Measurements from ENCODE around the gene EVA1C. TPM values are rescaled to one million over a fixed set of nuclear protein-coding genes. Genes with fewer than 3 reads are reported as not detected.

The EVA1C gene
- total RNA-seq = 13.1 and 33.5 TPM in 2 replicates

GRCh38 chr21:32412162-32413014 is at the start of gene EVA1C:
Gene EVA1C (plus strand): TSS chr21:32412706. CDS start chr21:32412854, 148 bp downstream.

GRCh38 chr21:32392880-32393676 is 19.4 kb upstream of the EVA1C start, which contains the start of gene URB1:
Gene URB1 (minus strand): TSS chr21:32393012. CDS start chr21:32392910, 102 bp downstream.

Other genes with a start within 250 kb of the EVA1C start
- gene MIS18A, start 133.7 kb upstream of the EVA1C start, total RNA-seq = 10.8 and 11.3 TPM in 2 replicates
- gene MRAP, start 113.9 kb upstream of the EVA1C start, total RNA-seq = not detected in 2 replicates
- 9.7 and 36.3 TPM in 2 replicates for gene URB1, start 19.7 kb upstream of the EVA1C start, total RNA-seq
- 0.32 and 0.57 TPM in 2 replicates for gene TCP10L, start 172.8 kb downstream of the EVA1C start, total RNA-seq
- 19.4 and 24.0 TPM in 2 replicates for gene CFAP298, start 199.7 kb downstream of the EVA1C start, total RNA-seq